ENCODE data around the gene STK39.

STK39 gene

GRCh38 chr2:167986223-167986622 lies 261.2 kb downstream of the STK39 start:
- no peak for DNase-seq

GRCh38 chr2:167981945-167982344 lies 265.4 kb downstream of the STK39 start:
- no peak for DNase-seq

GRCh38 chr2:167980439-167980838 lies 267.0 kb downstream of the STK39 start:
- DNase-seq, result no peak

- DNase-seq, result no peak
Measured at GRCh38 chr2:167972746-167973145, 274.6 kb downstream of the STK39 start.

GRCh38 chr2:167972020-167972419 lies 275.4 kb downstream of the STK39 start:
- DNase-seq, result no peak

- no peak for DNase-seq
Measured at GRCh38 chr2:167966937-167967913, 280.2 kb downstream of the STK39 start.

GRCh38 chr2:167965907-167966761 lies 281.3 kb downstream of the STK39 start:
- DNase-seq, result no peak

- no peak for DNase-seq
Measured at GRCh38 chr2:167964650-167965413, 282.6 kb downstream of the STK39 start.

- no peak for DNase-seq
Measured at GRCh38 chr2:167963899-167964649, 283.3 kb downstream of the STK39 start.

GRCh38 chr2:167962436-167963226 lies 284.8 kb downstream of the STK39 start:
- no peak for DNase-seq

GRCh38 chr2:167961536-167962048 lies 285.8 kb downstream of the STK39 start:
- no peak for DNase-seq

GRCh38 chr2:167960089-167960747 lies 287.2 kb downstream of the STK39 start:
- no peak for DNase-seq

GRCh38 chr2:167957662-167958061 lies 289.7 kb downstream of the STK39 start:
- no peak for DNase-seq

- no peak for DNase-seq
Measured at GRCh38 chr2:167955264-167955906, 292.0 kb downstream of the STK39 start.

- no peak for DNase-seq
Measured at GRCh38 chr2:167954495-167954894, 292.9 kb downstream of the STK39 start.

GRCh38 chr2:167953776-167954175 lies 293.6 kb downstream of the STK39 start:
- no peak for DNase-seq

GRCh38 chr2:167950571-167950970 lies 296.8 kb downstream of the STK39 start:
- no peak for DNase-seq

GRCh38 chr2:167946441-167946841 lies 301.0 kb downstream of the STK39 start:
- DNase-seq, result no peak

GRCh38 chr2:167945660-167946368 lies 301.6 kb downstream of the STK39 start:
- no peak for DNase-seq
